ENCODE measurements around the gene PEAK1.

DNA sequence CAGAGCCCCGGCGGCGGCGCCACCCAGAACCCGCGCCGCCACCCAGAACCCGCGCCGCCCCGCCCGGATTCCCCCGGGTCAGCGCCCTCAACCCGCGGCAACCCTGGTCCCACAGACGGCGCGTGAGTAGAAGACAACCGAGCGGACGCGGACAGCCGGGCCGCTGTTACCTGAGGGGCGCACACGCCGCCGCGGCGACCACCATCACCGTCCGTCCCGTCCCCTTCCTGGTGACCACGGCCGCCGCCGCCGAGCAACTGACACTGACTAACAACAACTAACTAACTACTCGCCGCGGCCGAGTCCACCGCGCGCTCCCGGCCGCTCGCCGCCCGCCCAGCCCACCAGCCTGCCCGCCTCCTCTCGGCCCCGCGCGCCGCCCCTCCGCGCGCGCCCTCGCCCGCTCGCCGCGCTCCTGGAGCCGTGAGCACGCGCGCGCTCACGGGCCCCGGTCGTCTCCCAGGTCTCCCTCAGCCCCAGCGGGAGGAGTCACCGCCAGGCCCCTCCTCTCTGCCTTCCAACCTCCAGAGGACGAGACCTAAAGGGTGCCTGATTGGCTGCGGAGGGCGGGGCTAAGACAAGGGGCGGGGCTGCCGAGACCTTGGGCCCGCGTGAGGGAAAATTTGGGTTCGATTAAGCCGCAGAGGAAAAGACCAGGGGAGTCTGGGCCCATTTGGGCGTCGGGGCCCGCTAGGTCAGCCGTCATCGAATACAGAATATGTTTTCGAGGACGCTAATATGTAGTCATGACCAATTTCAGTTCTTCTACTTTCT lies at the start of gene PEAK1:
- TF ChIP-seq, protein P1, sequence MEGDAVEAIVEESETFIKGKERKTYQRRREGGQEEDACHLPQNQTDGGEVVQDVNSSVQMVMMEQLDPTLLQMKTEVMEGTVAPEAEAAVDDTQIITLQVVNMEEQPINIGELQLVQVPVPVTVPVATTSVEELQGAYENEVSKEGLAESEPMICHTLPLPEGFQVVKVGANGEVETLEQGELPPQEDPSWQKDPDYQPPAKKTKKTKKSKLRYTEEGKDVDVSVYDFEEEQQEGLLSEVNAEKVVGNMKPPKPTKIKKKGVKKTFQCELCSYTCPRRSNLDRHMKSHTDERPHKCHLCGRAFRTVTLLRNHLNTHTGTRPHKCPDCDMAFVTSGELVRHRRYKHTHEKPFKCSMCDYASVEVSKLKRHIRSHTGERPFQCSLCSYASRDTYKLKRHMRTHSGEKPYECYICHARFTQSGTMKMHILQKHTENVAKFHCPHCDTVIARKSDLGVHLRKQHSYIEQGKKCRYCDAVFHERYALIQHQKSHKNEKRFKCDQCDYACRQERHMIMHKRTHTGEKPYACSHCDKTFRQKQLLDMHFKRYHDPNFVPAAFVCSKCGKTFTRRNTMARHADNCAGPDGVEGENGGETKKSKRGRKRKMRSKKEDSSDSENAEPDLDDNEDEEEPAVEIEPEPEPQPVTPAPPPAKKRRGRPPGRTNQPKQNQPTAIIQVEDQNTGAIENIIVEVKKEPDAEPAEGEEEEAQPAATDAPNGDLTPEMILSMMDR (IDR thresholded peaks at IDR 0.05), result peak; percentile 24; the same call in 1 of the 3 replicates
- TF ChIP-seq KDM1A (IDR thresholded peaks at IDR 0.05; ENCODE audit: low read depth) (no peak), RAD21 (conservative IDR thresholded peaks at IDR 0.05 in 1 of 2, IDR thresholded peaks at IDR 0.05 in 1 of 2) (no peak; a peak in 1 of 5 replicates)
- TF ChIP-seq, protein P2, sequence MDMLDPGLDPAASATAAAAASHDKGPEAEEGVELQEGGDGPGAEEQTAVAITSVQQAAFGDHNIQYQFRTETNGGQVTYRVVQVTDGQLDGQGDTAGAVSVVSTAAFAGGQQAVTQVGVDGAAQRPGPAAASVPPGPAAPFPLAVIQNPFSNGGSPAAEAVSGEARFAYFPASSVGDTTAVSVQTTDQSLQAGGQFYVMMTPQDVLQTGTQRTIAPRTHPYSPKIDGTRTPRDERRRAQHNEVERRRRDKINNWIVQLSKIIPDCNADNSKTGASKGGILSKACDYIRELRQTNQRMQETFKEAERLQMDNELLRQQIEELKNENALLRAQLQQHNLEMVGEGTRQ (IDR thresholded peaks at IDR 0.05), result no peak

Data from A549 (cell line).